ENCODE measurements around the gene LRRFIP1. TPM values are rescaled to one million over a fixed set of nuclear protein-coding genes. Genes with fewer than 3 reads are reported as not detected.

The LRRFIP1 gene
- polyA plus RNA-seq, 2 of the 4 experiments (the other 2 are of a cell fraction): 75.6 to 93.0 TPM

GRCh38 chr2:237592425-237592980 is 34.9 kb upstream of the LRRFIP1 start:
- no peaks in the 10 kb centered on the region for H3K9me3 ChIP-seq
- no peak for TF ChIP-seq CHD2 (IDR thresholded peaks at IDR 0.05; ENCODE audit: low read length, partially characterized antibody)
- TF ChIP-seq EP300 (IDR thresholded peaks at IDR 0.05): no peak
- TF ChIP-seq MAFK (IDR thresholded peaks at IDR 0.05; ENCODE audit: partially characterized antibody): no peak
- no peak for TF ChIP-seq CTCF (IDR thresholded peaks at IDR 0.05)
- TF ChIP-seq USF2 (IDR thresholded peaks at IDR 0.05): no peak
- TF ChIP-seq HDAC2 (IDR thresholded peaks at IDR 0.05): no peak
- no peak for TF ChIP-seq ZC3H11A (IDR thresholded peaks at IDR 0.05)
- TF ChIP-seq CBX2 (IDR thresholded peaks at IDR 0.05; ENCODE audit: borderline replicate concordance, low read depth): no peak
- no peak for TF ChIP-seq RARB (CRISPR knock-in tag; IDR thresholded peaks at IDR 0.05)
- no peak for TF ChIP-seq NR3C1 (IDR thresholded peaks at IDR 0.05)
- no peak for TF ChIP-seq GATA3 (IDR thresholded peaks at IDR 0.05; ENCODE audit: borderline replicate concordance)
- TF ChIP-seq RFX5 (IDR thresholded peaks at IDR 0.05): no peak
- TF ChIP-seq POLR2A (IDR thresholded peaks at IDR 0.05; ENCODE audit: low read length): no peak
- no peak for TF ChIP-seq SMC3 (IDR thresholded peaks at IDR 0.05)
- no peak for TF ChIP-seq HES2 (IDR thresholded peaks at IDR 0.05)
- no peak overlapping the region for H3K4me2 ChIP-seq
- WGBS (ENCODE audit: missing lambda C conversion rate): 85% methylated on average over 18 of the region's 18 CpGs
- H3K27ac ChIP-seq: no peak overlapping the region
- H3K4me1 ChIP-seq: peaks cover 32% of the 10 kb centered on the region
- ChIA-PET CTCF (interaction anchor here (0.6 to 1.4 kb wide), 3 partner anchors 14 to 153 kb away, joined by 3 to 7 read pairs (median 4); no protein-coding TSS in a partner anchor), POLR2A (interaction anchor here (1.2 kb wide), 1 partner anchor 13 kb away, joined by 3 read pairs; no protein-coding TSS in a partner anchor)
- no peak for DNase-seq (ENCODE audit: low read depth in 1 of 2, low spot score in 1 of 2)
- H3K4me3 ChIP-seq: no peak overlapping the region
- ATAC-seq: no peak
- FAIRE-seq: no peak

GRCh38 chr2:237593036-237593435 is 34.4 kb upstream of the LRRFIP1 start:
- TF ChIP-seq REST (IDR thresholded peaks at IDR 0.05) (no peak), KDM5A (IDR thresholded peaks at IDR 0.05) (no peak), SREBF2 (IDR thresholded peaks at IDR 0.05) (no peak), MYC (IDR thresholded peaks at IDR 0.05; ENCODE audit: borderline replicate concordance, low read length) (no peak), PHF8 (IDR thresholded peaks at IDR 0.05; ENCODE audit: borderline replicate concordance, low read depth) (no peak), RCOR1 (IDR thresholded peaks at IDR 0.05; ENCODE audit: low read depth, low read length) (no peak), USF2 (IDR thresholded peaks at IDR 0.05) (no peak), CBX2 (IDR thresholded peaks at IDR 0.05; ENCODE audit: borderline replicate concordance, low read depth) (no peak), ZSCAN20 (CRISPR knock-in tag; IDR thresholded peaks at IDR 0.05) (no peak), MAFK (IDR thresholded peaks at IDR 0.05; ENCODE audit: partially characterized antibody) (no peak), GATA3 (IDR thresholded peaks at IDR 0.05; ENCODE audit: borderline replicate concordance) (no peak), NPAS2 (CRISPR knock-in tag; IDR thresholded peaks at IDR 0.05; ENCODE audit: borderline replicate concordance) (no peak), BCL3 (IDR thresholded peaks at IDR 0.05) (no peak)
- no peak for FAIRE-seq
- Histone ChIP-seq H3K9me3 (no peaks in the 10 kb centered on the region), H3K27ac (0 out of 6 replicates have a peak overlapping the region, but pooled peaks of 1 of the 2 experiments have one; percentile 1), H3K4me1 (peaks cover 32% of the 10 kb centered on the region), H3K4me3 (no peak overlapping the region), H3K4me2 (no peak overlapping the region)
- POLR2A ChIA-PET: interaction anchor here (1.2 kb wide), 1 partner anchor 12 kb away, joined by 3 read pairs; no protein-coding TSS in a partner anchor
- WGBS (ENCODE audit: missing lambda C conversion rate): 62% methylated on average over 6 of the region's 10 CpGs
- CTCF ChIA-PET: interaction anchor here (0.8 to 1.4 kb wide), 2 partner anchors 21 to 152 kb away, joined by 3 to 7 read pairs; no protein-coding TSS in a partner anchor
- no peak for DNase-seq (ENCODE audit: low read depth in 1 of 2, low spot score in 1 of 2)
- ATAC-seq: no peak

All from A549 (cell line).